Hepatocyte (in vitro differentiated cells): Measurements from ENCODE around the gene ODF2.

ENCODE experiments used
- CTCF ChIP-seq: fragments of 200-600 bp; sonication (generic); IDR thresholded peaks from 2 replicates; pipeline ENCODE4 v1.5.1; 2016; ENCODE audit warnings: antibody characterized with exemption, mild to moderate bottlenecking; ENCODE audit not compliant: poor library complexity
- EZH2 ChIP-seq: fragments of 200-600 bp; sonication (generic); IDR thresholded peaks from 2 replicates; pipeline ENCODE4 v1.6.1; 2016; ENCODE audit warnings: antibody characterized with exemption, mild to moderate bottlenecking, borderline replicate concordance
- EZH2phosphoT487 ChIP-seq: fragments of 200-600 bp; sonication (generic); IDR thresholded peaks from one replicate; pipeline ENCODE4 v1.6.1; 2018; ENCODE audit warnings: antibody characterized with exemption, mild to moderate bottlenecking, low read depth, moderate library complexity; ENCODE audit not compliant: unreplicated experiment, severe bottlenecking

- TF ChIP-seq CTCF (no peak), EZH2 (no peak), EZH2phosphoT487 (no peak)
These were observed 26.4 kb downstream of the ODF2 start for GRCh38 chr9:128482186-128482585.
